ENCODE data around the gene IL36RN.

DNA sequence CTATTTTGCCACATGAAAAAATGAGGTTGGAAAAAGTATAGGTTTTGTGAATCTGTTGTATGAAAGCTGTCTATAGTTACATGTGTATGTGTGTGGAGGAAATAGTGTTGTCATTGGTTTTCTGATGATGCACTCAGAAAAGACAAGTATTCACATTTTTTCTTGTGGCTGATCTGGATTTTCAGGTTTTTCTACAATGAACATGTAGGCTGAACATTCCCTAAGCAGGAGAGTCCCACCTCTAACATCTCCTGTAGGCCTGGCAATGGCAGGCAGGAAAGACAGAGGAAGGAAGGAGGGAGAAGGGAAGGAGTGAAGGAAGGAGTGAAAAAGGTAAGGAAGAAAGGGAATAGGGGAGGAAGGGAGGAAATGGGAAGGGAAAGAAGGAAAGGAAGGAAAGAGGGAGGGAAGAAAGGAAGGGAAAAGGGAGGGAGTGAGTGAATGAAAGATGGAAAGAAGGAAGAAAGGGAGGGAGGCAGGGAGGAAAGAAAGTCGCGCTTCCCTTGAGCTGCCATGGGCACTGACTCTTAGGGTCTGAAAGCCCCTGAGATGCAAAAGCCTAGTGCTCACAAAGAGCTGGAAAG, 495 bp upstream of the IL36RN start:
- TF ChIP-seq, protein P1, sequence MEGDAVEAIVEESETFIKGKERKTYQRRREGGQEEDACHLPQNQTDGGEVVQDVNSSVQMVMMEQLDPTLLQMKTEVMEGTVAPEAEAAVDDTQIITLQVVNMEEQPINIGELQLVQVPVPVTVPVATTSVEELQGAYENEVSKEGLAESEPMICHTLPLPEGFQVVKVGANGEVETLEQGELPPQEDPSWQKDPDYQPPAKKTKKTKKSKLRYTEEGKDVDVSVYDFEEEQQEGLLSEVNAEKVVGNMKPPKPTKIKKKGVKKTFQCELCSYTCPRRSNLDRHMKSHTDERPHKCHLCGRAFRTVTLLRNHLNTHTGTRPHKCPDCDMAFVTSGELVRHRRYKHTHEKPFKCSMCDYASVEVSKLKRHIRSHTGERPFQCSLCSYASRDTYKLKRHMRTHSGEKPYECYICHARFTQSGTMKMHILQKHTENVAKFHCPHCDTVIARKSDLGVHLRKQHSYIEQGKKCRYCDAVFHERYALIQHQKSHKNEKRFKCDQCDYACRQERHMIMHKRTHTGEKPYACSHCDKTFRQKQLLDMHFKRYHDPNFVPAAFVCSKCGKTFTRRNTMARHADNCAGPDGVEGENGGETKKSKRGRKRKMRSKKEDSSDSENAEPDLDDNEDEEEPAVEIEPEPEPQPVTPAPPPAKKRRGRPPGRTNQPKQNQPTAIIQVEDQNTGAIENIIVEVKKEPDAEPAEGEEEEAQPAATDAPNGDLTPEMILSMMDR (conservative IDR thresholded peaks at IDR 0.05 in 1 of 2, IDR thresholded peaks at IDR 0.05 in 1 of 2; ENCODE audit: extremely low read depth in 1 of 2, insufficient read depth in 1 of 2, low read depth in 1 of 2, low read length in 2 of 2) = no peak
- TF ChIP-seq EZH2 (IDR thresholded peaks at IDR 0.05; ENCODE audit: borderline replicate concordance, low read length) = no peak

Data from mammary epithelial cell (primary cell).